ENCODE results near the gene GPR87.

Gene GPR87

GRCh38 chr3:151282921-151283320, 33.7 kb downstream of the GPR87 start:
- no peak for DNase-seq (ENCODE audit: low read depth)

GRCh38 chr3:151281671-151282324, 34.8 kb downstream of the GPR87 start:
- no peak for DNase-seq (ENCODE audit: low read depth)

- DNase-seq (ENCODE audit: low read depth): no peak
Measured at GRCh38 chr3:151278230-151278629, 38.4 kb downstream of the GPR87 start, which contains the start of gene P2RY14. Gene P2RY14, minus strand, starts transcription at chr3:151278542. Its CDS starts 64,226 bp downstream, at chr3:151214316.

- no peak for DNase-seq (ENCODE audit: low read depth)
Measured at GRCh38 chr3:151276687-151277042, 40.0 kb downstream of the GPR87 start.

- DNase-seq (ENCODE audit: low read depth): no peak
Measured at GRCh38 chr3:151276038-151276686, 40.5 kb downstream of the GPR87 start.

GRCh38 chr3:151275091-151275490, 41.5 kb downstream of the GPR87 start:
- no peak for DNase-seq (ENCODE audit: low read depth)

- no peak for DNase-seq (ENCODE audit: low read depth)
Measured at GRCh38 chr3:151269631-151270030, 47.0 kb downstream of the GPR87 start.

GRCh38 chr3:151268267-151269235, 48.1 kb downstream of the GPR87 start:
- DNase-seq (ENCODE audit: low read depth): no peak

GRCh38 chr3:151267066-151267465, 49.6 kb downstream of the GPR87 start:
- DNase-seq (ENCODE audit: low read depth): no peak

GRCh38 chr3:151265866-151266265, 50.8 kb downstream of the GPR87 start:
- DNase-seq (ENCODE audit: low read depth): no peak

- DNase-seq (ENCODE audit: low read depth): no peak
Measured at GRCh38 chr3:151265166-151265565, 51.5 kb downstream of the GPR87 start.

- no peak for DNase-seq (ENCODE audit: low read depth)
Measured at GRCh38 chr3:151264605-151265004, 52.0 kb downstream of the GPR87 start.

GRCh38 chr3:151262871-151263525, 53.6 kb downstream of the GPR87 start:
- DNase-seq (ENCODE audit: low read depth): no peak

GRCh38 chr3:151259664-151260063, 57.0 kb downstream of the GPR87 start:
- no peak for DNase-seq (ENCODE audit: low read depth)

- DNase-seq (ENCODE audit: low read depth): no peak
Measured at GRCh38 chr3:151256749-151257148, 59.9 kb downstream of the GPR87 start.

- DNase-seq (ENCODE audit: low read depth): no peak
Measured at GRCh38 chr3:151248772-151249337, 67.8 kb downstream of the GPR87 start.

Measured in stimulated activated CD8-positive, alpha-beta memory T cell treated with anti-CD3 and anti-CD28 coated beads, Interleukin-7, amount 100 ng/mL, for 24 hours (primary cell).